ENCODE measurements around the gene RAB33A.

DNA sequence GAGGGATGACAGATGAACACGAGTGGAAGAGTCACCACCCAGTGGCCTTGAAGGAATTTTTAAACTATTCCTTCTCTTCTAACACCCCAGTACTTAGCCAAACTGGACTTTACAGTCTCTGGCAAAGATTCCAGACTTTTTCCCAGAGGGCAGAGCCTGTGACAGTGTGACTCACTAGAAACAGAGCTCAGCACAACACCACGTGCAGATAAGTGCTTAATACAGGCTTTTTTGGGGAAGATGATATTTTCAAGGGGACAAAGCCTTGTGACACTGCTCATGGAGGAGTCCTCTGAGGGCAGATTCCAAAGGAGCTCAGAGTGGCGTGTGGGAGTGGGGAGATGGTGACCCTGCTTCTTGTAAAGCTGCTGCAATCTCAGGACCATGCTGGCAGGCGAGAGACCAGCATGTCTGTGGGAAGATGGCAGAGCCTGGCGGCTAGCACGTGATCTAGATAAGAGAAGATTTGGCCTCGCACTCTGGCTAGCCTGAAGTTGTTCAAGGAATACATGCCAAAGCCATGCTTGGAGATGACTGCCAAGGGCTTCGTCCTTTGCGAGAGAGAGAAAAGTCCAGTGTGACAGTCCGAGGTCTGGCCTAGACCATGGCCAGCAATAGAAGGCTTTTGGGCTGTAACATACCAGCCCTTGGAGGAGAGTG is 2.4 kb downstream of the RAB33A start:
- TF ChIP-seq, protein P1, sequence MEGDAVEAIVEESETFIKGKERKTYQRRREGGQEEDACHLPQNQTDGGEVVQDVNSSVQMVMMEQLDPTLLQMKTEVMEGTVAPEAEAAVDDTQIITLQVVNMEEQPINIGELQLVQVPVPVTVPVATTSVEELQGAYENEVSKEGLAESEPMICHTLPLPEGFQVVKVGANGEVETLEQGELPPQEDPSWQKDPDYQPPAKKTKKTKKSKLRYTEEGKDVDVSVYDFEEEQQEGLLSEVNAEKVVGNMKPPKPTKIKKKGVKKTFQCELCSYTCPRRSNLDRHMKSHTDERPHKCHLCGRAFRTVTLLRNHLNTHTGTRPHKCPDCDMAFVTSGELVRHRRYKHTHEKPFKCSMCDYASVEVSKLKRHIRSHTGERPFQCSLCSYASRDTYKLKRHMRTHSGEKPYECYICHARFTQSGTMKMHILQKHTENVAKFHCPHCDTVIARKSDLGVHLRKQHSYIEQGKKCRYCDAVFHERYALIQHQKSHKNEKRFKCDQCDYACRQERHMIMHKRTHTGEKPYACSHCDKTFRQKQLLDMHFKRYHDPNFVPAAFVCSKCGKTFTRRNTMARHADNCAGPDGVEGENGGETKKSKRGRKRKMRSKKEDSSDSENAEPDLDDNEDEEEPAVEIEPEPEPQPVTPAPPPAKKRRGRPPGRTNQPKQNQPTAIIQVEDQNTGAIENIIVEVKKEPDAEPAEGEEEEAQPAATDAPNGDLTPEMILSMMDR (optimal IDR thresholded peaks at IDR 0.05 in 1 of 3, IDR thresholded peaks at IDR 0.05 in 1 of 3, conservative IDR thresholded peaks at IDR 0.05 in 1 of 3; ENCODE audit: extremely low read depth in 1 of 3, insufficient read depth in 2 of 3, low read length in 3 of 3) = no peak
- no peak for TF ChIP-seq EZH2 (IDR thresholded peaks at IDR 0.05; ENCODE audit: low read length)
